Measurements from ENCODE around the gene PACS1. TPM values are rescaled to one million over a fixed set of nuclear protein-coding genes. Genes with fewer than 3 reads are reported as not detected.

Gene PACS1
- polyA plus RNA-seq, 1 experiment = 27.1 TPM

- DNase-seq (ENCODE audit: low read depth, low spot score) = no peak
- CTCF ChIA-PET = no interaction called here
- H3K27me3 ChIP-seq (ENCODE audit: control insufficient read depth, insufficient read depth, low read length) = no peaks in the 10 kb centered on the region
- no peak for TF ChIP-seq CTCF (IDR thresholded peaks at IDR 0.05; ENCODE audit: low read depth, low read length)
- H3K27ac ChIP-seq (ENCODE audit: low read depth, low read length) = no peak overlapping the region
- no peak overlapping the region for H3K4me3 ChIP-seq (ENCODE audit: low read depth, low read length)
- H3K9me3 ChIP-seq (ENCODE audit: control insufficient read depth, insufficient read depth, low read length) = no peaks in the 10 kb centered on the region; the same call in 1 of the 2 replicates
- POLR2A ChIA-PET = interaction anchor here (0.6 to 1.0 kb wide), 2 partner anchors 26 kb away, joined by 3 read pairs; partner anchors contain the start of gene YIF1A
Observed at GRCh38 chr11:66262696-66263095, 192.6 kb downstream of the PACS1 start.

GRCh38 chr11:66263231-66263630 is 193.2 kb downstream of the PACS1 start:
- Histone ChIP-seq H3K9me3 (ENCODE audit: control insufficient read depth, insufficient read depth, low read length) (no peaks in the 10 kb centered on the region), H3K27me3 (ENCODE audit: control insufficient read depth, insufficient read depth, low read length) (no peaks in the 10 kb centered on the region), H3K27ac (ENCODE audit: low read depth, low read length) (no peak overlapping the region), H3K4me3 (ENCODE audit: low read depth, low read length) (no peak overlapping the region)
- CTCF ChIA-PET = no interaction called here
- TF ChIP-seq CTCF (IDR thresholded peaks at IDR 0.05; ENCODE audit: low read depth, low read length) = no peak
- POLR2A ChIA-PET = interaction anchor here (0.6 to 1.0 kb wide), 2 partner anchors 26 kb away, joined by 3 read pairs; partner anchors contain the start of gene YIF1A
- DNase-seq (ENCODE audit: low read depth, low spot score) = no peak

GRCh38 chr11:66263785-66264184 is 193.7 kb downstream of the PACS1 start:
- no peaks in the 10 kb centered on the region for H3K27me3 ChIP-seq (ENCODE audit: control insufficient read depth, insufficient read depth, low read length)
- DNase-seq (ENCODE audit: low read depth, low spot score) = no peak
- POLR2A ChIA-PET = interaction anchor here (1.0 kb wide), 1 partner anchor 25 kb away, joined by 3 read pairs; the partner anchor contains the start of gene YIF1A
- H3K27ac ChIP-seq (ENCODE audit: low read depth, low read length) = no peak overlapping the region
- H3K9me3 ChIP-seq (ENCODE audit: control insufficient read depth, insufficient read depth, low read length) = no peaks in the 10 kb centered on the region
- no peak overlapping the region for H3K4me3 ChIP-seq (ENCODE audit: low read depth, low read length)
- TF ChIP-seq CTCF (IDR thresholded peaks at IDR 0.05; ENCODE audit: low read depth, low read length) = no peak
- CTCF ChIA-PET = no interaction called here

GRCh38 chr11:66264383-66264782 is 194.3 kb downstream of the PACS1 start:
- no peak overlapping the region for H3K4me3 ChIP-seq (ENCODE audit: low read depth, low read length)
- no peaks in the 10 kb centered on the region for H3K27me3 ChIP-seq (ENCODE audit: control insufficient read depth, insufficient read depth, low read length)
- ChIA-PET CTCF (no interaction called here), POLR2A (interaction anchor here (0.6 kb wide), 1 partner anchor 48 kb away, joined by 3 read pairs; no protein-coding TSS in a partner anchor)
- H3K27ac ChIP-seq (ENCODE audit: low read depth, low read length) = no peak overlapping the region
- DNase-seq (ENCODE audit: low read depth, low spot score) = no peak
- peaks cover 3% of the 10 kb centered on the region; the same call in 1 of the 2 replicates for H3K9me3 ChIP-seq (ENCODE audit: control insufficient read depth, insufficient read depth, low read length)
- no peak for TF ChIP-seq CTCF (IDR thresholded peaks at IDR 0.05; ENCODE audit: low read depth, low read length)

GRCh38 chr11:66264914-66265313 is 194.8 kb downstream of the PACS1 start:
- ChIA-PET POLR2A (interaction anchor here (0.6 kb wide), 1 partner anchor 48 kb away, joined by 3 read pairs; no protein-coding TSS in a partner anchor), CTCF (no interaction called here)
- Histone ChIP-seq H3K27me3 (ENCODE audit: control insufficient read depth, insufficient read depth, low read length) (no peaks in the 10 kb centered on the region), H3K4me3 (ENCODE audit: low read depth, low read length) (no peak overlapping the region), H3K9me3 (ENCODE audit: control insufficient read depth, insufficient read depth, low read length) (peaks cover 3% of the 10 kb centered on the region; the same call in 1 of the 2 replicates), H3K27ac (ENCODE audit: low read depth, low read length) (no peak overlapping the region)
- no peak for DNase-seq (ENCODE audit: low read depth, low spot score)
- 0 out of 2 replicates have a peak, but pooled peaks have one; percentile 28 for TF ChIP-seq CTCF (IDR thresholded peaks at IDR 0.05; ENCODE audit: low read depth, low read length)

All from AG04450 (cell line).